Testis (tissue), 2 donors: ENCODE data around the gene MCTP1.

Experiments used
- CTCF ChIP-seq, 3 experiments: fragments of 450-650 bp in 2 of 3; fragments of 200-600 bp in 1 of 3; sonication (generic) in 1 of 3; IDR thresholded peaks; one replicate each; pipeline ENCODE4 v1.5.1; 2016 to 2019; ENCODE audit warnings: antibody characterized with exemption in 3 of 3, mild to moderate bottlenecking in 2 of 3, moderate library complexity in 1 of 3
- POLR2A ChIP-seq: fragments of 450-650 bp; IDR thresholded peaks from one replicate; pipeline ENCODE4 v1.6.1; 2017; ENCODE audit warnings: antibody characterized with exemption, mild to moderate bottlenecking, moderate library complexity

- TF ChIP-seq POLR2A (no peak), CTCF (IDR thresholded peaks at IDR 0.05) (no peak)
These were observed 32.2 kb upstream of the MCTP1 start for GRCh38 chr5:95317085-95317484.
